ENCODE results near the gene KIZ.

The KIZ gene

DNA sequence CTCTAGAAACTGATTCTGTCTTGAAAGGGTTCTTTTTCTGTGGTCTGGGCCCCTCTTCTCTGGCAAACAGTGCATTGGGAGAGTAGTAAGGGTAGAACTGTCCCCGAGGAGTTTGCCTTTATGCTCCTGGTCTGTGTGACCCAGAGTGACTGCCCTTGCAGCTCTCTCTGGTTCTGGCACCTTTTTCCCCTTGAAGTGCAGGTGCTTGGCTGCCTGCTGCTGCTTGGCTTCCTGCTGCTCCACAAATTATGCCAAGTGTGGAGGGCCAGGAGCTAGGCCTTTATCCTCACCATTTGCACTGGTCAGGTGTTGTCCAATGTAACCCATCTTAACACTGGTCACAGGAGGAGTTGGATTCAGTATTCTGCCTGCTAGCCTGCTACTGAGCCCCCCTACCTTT, 11.2 kb downstream of the KIZ start:
- TF ChIP-seq, protein P1, sequence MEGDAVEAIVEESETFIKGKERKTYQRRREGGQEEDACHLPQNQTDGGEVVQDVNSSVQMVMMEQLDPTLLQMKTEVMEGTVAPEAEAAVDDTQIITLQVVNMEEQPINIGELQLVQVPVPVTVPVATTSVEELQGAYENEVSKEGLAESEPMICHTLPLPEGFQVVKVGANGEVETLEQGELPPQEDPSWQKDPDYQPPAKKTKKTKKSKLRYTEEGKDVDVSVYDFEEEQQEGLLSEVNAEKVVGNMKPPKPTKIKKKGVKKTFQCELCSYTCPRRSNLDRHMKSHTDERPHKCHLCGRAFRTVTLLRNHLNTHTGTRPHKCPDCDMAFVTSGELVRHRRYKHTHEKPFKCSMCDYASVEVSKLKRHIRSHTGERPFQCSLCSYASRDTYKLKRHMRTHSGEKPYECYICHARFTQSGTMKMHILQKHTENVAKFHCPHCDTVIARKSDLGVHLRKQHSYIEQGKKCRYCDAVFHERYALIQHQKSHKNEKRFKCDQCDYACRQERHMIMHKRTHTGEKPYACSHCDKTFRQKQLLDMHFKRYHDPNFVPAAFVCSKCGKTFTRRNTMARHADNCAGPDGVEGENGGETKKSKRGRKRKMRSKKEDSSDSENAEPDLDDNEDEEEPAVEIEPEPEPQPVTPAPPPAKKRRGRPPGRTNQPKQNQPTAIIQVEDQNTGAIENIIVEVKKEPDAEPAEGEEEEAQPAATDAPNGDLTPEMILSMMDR (IDR thresholded peaks at IDR 0.05; ENCODE audit: extremely low read depth, missing control alignments) = no peak
- no peak for DNase-seq (ENCODE audit: low spot score)

DNA sequence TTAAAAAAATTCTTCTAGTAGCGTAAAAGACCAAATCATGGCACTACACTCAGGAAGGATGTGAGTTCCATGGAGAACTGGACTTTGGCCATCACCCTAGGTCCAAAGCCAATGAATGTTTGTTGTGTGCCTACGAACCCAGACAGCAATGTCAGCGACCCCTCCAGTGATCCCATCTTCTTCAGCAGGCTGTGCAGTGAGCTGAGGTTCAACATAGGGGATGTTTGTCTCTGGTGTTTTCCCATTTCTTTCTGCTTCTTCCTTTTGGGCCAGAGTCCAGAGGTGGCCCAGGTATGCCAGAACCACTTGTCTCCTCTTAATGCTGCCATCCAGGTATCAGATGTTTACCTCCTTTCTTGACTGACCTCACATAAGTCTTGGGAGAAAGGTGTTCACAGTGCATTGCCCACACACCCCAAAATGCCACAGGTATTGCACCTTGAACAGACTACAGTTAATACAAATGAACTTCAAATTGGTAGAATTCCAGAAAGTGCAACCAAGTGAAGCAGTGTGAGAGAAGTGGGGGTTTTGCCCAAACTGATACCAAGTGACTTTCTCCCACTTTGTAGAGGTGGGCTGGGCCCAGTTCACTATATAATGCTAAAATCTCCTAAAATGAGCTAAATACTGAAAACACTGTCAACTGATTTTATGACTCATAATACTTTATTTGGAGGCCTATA, 14.1 kb downstream of the KIZ start:
- no peak for DNase-seq (ENCODE audit: low spot score)
- TF ChIP-seq, protein P1 (IDR thresholded peaks at IDR 0.05; ENCODE audit: extremely low read depth, missing control alignments) = no peak

GRCh38 chr20:21141825-21142224, 15.9 kb downstream of the KIZ start:
- TF ChIP-seq, protein P1 (IDR thresholded peaks at IDR 0.05; ENCODE audit: extremely low read depth, missing control alignments) = no peak

DNA sequence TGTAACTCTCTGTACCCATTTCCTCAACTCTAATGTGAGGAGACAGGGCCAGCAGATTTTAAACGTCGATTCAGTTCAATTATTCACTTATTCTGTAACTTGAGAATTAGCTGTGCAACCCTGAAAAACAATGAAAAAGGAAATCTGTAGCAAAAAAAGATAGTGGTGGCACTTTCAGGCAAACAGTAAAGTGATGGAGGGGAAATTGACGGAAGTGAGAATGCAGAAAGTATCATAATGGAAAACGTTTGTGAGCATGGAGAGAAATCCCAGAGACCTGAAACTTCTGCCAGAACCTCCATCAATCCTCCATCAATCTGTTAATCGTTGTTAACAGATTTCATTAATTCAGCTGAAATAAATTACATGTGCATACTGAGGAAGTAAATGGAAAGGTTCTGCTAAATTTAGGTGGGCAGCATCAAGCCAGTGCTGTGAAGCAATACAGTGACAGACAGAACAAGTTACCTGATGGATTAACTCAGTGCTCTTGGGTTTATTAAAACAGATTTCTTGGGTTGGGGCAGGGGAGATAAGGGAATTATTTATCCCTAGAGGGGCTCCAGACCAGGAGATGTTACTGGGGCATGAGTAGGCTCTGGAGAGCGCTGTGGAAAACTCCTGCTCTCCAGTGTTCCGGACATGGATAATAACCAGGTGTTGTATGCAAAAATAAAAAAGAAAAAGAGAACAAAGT, 17.5 kb downstream of the KIZ start:
- TF ChIP-seq, protein P1 (IDR thresholded peaks at IDR 0.05; ENCODE audit: extremely low read depth, missing control alignments) = no peak
- DNase-seq (ENCODE audit: low spot score) = no peak

More at GRCh38 chr20:21141825-21142224, 15.9 kb downstream of the KIZ start:
- DNase-seq (ENCODE audit: low spot score) = no peak

DNA sequence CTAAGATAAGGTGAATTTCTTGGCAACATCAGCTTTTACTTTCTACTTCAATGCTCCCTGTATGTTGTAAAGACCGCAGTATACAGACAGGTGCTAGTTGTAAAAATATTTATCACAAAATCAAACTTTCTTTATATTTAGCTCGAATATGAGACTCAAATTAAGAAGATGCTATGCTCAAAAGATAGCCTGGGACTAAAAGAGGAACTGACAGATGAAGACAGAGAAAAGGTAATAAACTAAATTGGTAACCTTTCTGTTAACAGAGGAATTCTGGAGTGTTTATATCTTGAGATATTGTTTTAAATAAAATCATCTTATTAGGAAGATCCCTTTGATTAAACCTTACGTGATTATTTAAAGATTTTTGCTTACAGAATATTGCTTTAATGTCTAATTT, 19.5 kb downstream of the KIZ start:
- TF ChIP-seq, protein P1 (IDR thresholded peaks at IDR 0.05; ENCODE audit: extremely low read depth, missing control alignments) = no peak

GRCh38 chr20:21146215-21146614, 20.3 kb downstream of the KIZ start:
- TF ChIP-seq, protein P1 (IDR thresholded peaks at IDR 0.05; ENCODE audit: extremely low read depth, missing control alignments) = no peak
- no peak for DNase-seq (ENCODE audit: low spot score)

More for the DNA sequence above, 19.5 kb downstream of the KIZ start:
- no peak for DNase-seq (ENCODE audit: low spot score)

- TF ChIP-seq, protein P1 (IDR thresholded peaks at IDR 0.05; ENCODE audit: extremely low read depth, missing control alignments) = no peak
- DNase-seq (ENCODE audit: low spot score) = no peak
Observed at GRCh38 chr20:21147593-21147992, 21.7 kb downstream of the KIZ start.

Data from GM20000 (cell line).